ENCODE data around the gene ATRNL1.

The ATRNL1 gene

GRCh38 chr10:115957012-115957399 is 863.8 kb downstream of the ATRNL1 start:
- no peak for DNase-seq

GRCh38 chr10:115957786-115958442 is 864.7 kb downstream of the ATRNL1 start:
- no peak for DNase-seq

DNA sequence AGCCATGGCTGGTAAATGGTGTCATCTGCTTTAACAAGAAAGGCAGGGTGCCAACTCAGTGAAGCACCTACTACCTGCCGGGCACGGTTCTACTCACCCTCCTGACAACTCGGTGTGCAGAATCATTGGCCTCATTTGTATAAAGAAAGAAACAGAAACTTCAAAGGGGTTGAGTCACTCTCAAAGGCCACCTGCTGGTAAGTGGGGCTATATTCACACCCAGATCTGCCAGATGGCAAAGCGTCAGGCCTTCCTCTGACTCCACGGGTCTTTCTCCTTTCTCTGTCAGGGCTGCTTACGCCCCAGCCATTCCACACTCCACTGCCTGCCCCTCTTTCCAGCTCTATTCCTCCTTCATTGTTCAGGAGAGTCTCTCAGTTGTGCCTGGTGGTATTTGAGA is 870.7 kb downstream of the ATRNL1 start:
- no peak for DNase-seq

DNA sequence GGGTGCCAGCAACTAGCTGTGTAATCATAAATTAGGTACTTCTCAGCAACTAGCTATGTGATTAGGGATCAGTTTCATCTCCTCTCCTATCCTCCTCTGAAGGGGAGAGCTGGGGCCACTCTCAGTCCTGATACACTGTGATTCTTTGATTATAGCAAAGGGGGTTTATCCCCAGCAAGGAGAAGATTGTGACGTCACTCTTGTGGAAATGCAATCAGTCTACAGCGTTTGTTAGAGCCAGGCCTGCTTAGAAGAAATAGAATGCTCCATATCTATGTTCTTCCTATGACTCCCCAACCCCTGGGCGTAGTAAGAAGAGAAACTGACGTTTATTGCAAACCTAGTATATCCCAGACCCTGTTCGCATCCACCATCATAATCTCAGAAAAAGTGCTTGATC is 871.7 kb downstream of the ATRNL1 start:
- DNase-seq = no peak

DNA sequence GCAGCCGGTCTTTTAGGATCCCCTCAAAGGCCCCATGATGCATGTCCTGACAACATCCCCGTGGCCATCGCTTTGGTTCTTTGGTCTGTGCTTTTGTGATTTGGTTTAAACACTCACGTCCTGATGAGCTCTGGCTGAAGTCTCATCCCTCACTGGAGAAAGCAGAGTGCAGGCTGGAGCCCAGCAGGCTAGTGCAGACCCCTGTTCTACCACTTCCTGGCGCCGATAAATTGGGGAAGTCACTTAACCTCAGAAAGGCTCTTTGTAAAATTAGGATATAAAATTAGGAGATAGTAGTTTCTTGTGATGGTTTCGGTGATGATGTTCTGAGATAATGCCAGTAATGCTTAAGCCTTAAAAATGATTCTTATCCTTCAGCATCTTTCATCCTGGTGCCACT is 872.2 kb downstream of the ATRNL1 start:
- no peak for DNase-seq

- DNase-seq = no peak
Observed at GRCh38 chr10:115968236-115968635, 875.1 kb downstream of the ATRNL1 start.

DNA sequence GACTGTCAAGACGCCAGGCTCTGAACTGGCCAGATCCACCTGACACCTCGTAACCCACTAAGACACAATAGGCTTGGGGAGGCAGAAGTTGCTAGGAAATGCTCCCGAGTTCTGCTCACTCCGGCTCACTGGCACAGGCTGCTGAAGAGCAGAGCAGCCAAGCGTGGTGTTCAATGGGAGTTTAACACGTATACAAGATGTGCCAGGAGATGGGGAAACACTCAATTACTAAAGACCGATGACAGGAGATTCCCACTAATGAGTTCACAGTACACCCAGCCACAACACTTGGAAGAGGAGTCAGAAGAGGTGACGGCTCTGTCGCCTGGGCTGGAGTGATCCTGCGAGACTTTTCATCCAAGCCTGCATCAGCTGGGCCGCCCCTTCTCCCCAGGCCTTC is 876.4 kb downstream of the ATRNL1 start:
- DNase-seq = no peak

- no peak for DNase-seq
Observed at GRCh38 chr10:115971921-115972320, 878.8 kb downstream of the ATRNL1 start.

GRCh38 chr10:115972426-115972825 is 879.3 kb downstream of the ATRNL1 start:
- DNase-seq = no peak

- no peak for DNase-seq
Observed at GRCh38 chr10:115974351-115974750, 881.2 kb downstream of the ATRNL1 start.

- no peak for DNase-seq
Observed at GRCh38 chr10:115974816-115975430, 881.8 kb downstream of the ATRNL1 start.

- no peak for DNase-seq
Observed at GRCh38 chr10:115975506-115975905, 882.3 kb downstream of the ATRNL1 start.

GRCh38 chr10:115976342-115976741 is 883.2 kb downstream of the ATRNL1 start:
- DNase-seq = no peak

DNA sequence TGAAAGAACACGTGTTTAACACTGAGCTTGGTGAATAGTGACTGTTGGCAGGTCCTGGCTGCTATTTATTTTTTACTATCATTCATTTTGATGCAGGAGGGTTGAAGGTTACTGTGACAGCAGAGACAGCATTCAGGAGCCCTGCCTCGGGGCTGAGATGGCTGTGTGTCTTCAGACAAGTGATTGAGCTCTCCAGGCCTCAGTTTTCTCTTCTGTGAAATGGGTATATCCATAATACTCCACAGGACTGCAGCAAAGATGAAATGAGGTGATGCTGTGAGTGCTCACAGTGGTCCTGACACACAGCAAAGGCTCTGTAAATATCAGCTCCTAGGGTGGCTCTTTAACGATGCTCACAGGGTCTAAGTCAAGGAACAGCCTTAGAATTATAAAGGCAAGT is 884.7 kb downstream of the ATRNL1 start:
- no peak for DNase-seq

DNA sequence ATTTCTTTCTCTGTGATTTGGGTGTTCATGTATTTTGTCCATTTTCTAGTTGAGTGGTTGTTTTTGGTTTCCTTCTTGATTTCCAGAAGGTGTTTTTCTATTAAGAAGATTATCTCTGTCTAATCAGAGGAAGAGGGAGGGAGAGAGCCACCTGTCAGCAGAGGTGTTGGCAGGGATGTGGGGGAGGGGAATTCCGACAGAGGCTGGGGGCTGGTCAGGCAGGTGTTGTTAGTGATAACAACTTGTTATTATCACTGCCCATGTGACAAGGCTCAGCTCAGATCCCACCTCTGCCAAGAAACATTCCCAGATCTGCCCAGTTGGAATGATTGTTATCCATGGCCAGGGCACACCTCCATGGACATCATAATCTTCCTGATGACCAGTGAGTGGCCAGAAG is 886.4 kb downstream of the ATRNL1 start:
- no peak for DNase-seq

DNA sequence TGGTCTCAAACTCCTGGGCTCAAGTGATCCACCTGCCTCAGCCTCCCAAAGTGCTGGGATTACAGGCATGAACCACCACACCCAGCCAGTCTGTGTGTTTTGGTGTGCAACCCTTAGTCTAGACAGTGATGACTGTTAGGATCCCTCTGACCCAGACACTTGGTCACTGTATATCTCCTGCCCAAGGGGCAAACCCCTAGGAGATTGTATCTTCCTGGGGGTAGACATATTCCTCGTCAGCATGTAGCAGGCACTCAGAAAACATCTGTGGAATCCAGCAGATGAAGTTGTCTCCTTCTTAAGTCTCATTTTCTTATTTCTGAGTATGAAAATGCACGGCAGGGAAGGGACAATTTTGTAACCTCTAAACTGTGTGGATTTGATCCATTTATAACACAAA is 887.3 kb downstream of the ATRNL1 start:
- no peak for DNase-seq

GRCh38 chr10:115981081-115981480 is 887.9 kb downstream of the ATRNL1 start:
- no peak for DNase-seq

DNA sequence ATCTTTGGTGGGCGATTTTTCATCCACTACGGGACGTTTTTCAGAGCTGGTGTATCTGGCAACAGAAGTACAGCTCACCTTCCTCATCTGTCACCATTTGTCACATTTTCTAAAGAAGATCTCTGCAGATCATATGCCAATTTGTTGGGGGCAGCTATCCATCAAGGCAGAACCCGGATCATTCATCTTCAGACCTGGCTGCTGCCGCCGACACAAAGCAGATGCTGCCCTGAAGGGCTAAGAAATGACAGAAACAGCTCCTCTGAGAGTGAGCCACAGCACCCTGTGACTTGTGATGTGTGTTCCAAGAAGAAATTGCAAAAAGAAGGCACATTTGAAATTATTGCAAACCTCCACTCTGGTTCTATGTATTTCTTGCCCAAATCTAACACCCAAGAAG is 888.9 kb downstream of the ATRNL1 start:
- no peak for DNase-seq

DNA sequence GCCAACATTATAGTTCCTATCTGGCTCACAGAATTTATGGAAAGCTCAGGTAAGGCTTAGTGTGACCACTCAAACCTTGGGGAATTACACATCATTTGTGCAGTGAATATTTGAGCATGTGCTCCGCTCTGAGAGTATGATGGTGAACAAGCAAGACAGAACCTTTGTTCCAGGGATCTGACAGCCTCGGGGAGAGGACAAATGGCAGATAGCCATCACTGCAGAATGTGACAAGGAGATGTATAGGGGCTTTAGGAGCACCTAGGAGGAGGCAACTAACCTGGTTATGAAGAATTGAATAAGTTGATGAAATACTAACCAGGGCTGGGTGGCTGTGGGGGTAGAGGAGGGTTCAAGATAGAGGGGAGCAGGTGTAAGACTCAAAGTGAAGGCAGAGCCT is 889.4 kb downstream of the ATRNL1 start:
- DNase-seq = no peak

GRCh38 chr10:115985786-115986185 is 892.6 kb downstream of the ATRNL1 start:
- no peak for DNase-seq

DNA sequence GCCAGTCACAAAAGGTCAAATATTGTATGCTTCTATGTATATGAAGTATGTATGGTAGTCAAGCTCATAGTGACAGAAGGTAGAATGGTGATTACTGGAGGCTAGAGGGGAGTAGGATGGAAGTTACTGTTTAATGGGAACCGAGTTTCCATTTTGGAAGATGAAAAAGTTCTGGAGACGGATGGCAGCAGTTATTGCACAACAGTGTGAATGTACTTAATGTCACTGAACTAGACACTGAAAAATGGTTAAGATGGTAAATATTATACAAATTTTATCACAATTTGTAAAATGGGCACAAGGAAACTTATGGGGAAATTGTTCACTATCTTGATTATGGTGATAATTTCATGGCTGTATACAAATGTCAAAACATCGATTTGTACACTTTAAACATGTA is 895.2 kb downstream of the ATRNL1 start:
- no peak for DNase-seq

DNA sequence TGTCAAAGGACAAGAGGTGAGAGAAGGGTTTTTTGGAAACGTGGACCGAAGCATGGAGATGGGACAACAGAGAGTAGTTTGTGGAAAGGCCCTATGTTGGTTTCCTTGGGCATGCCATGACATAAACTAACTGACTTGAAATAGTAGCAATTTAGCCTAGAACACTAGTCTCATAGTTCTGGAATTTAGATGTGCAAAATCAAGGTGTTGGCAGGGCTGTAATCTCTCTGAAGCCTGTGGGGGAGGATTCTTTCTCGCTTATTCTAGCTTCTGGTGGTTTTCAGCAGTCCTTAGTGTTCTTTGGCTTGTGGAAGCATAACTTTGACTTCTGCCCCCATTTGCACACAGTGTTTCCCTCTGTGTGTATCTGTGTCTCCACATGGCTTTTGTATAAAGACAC is 896.5 kb downstream of the ATRNL1 start:
- DNase-seq = no peak

DNA sequence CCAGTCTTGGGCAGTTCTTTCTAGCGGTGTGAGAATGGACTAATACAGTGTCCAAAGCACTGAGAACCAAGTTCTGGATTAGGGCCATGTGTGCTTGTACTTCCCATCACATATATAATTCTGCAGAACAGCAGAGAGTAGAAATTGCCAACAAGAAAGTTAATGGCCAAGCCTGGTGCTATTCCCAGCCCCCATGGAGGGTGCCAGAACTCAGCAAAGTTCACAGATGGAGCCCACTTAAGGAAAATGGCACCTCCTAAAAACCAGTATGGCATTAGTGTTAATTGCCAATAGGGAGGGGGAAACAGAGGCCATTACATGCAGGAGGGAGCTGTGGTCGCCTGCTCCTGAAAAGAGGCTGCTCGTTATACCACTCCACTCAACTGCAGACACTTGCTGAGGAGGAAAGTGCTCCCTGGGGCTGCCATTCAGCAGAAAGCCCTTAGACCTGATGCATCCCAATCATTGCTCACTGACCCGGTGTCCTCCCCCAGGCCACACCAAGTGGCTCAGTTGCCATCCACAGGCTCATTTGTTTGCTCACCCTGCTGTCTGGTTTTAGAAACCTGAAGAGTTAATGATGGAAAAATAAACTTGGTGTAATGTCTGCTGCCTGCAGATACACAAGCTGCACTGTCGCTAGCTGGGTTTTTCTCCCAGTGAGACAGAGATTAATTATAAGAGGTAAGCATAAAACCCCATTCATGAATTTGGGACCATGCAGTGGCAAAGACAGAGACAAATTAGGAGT is 899.2 kb downstream of the ATRNL1 start:
- DNase-seq = no peak

GRCh38 chr10:115996031-115996430 is 902.9 kb downstream of the ATRNL1 start:
- DNase-seq = no peak
